Upper lobe of left lung (tissue), 6 donors: Measurements from ENCODE around the gene ANO6. TPM values are rescaled to one million over a fixed set of nuclear protein-coding genes. Genes with fewer than 3 reads are reported as not detected.
"Not testable (repeated sequence)": the region's sequence is repeated elsewhere in the genome, so short reads cannot be mapped to it uniquely, and the experiment has no call there.

Source experiments
- ATAC-seq, 2 donors: fragments of 200-7000 bp; cut with Tn5 transposase; one replicate each; pipeline ENCODE4 v1.9.1; 2022; ENCODE audit warnings: mild to moderate bottlenecking in 2 of 2, moderate library complexity in 2 of 2; ENCODE audit not compliant: low FRiP score in 2 of 2
- DNase-seq, 2 donors: peaks; one replicate each; pipeline ENCODE4 v3.0.0-alpha.2; 2019 to 2020
- H3K27ac ChIP-seq, 4 donors: fragments of 200-600 bp; sonication (generic); one replicate each; pipeline ENCODE4 v1.5.1; 2016 to 2019
- H3K27me3 ChIP-seq, 4 donors: fragments of 200-600 bp; sonication (generic); one replicate each; pipeline ENCODE4 v1.5.1; 2017 to 2019
- H3K36me3 ChIP-seq, 4 donors: fragments of 200-600 bp; sonication (generic); one replicate each; pipeline ENCODE4 v1.5.1; 2016 to 2019
- H3K4me1 ChIP-seq, 4 donors: fragments of 200-600 bp; sonication (generic); one replicate each; pipeline ENCODE4 v1.5.1; 2018 to 2019
- H3K4me3 ChIP-seq, 4 donors: fragments of 200-600 bp; sonication (generic); one replicate each; pipeline ENCODE4 v1.5.1; 2017 to 2019; ENCODE audit warnings: mild to moderate bottlenecking in 2 of 4, moderate library complexity in 1 of 4
- H3K9me3 ChIP-seq, 4 donors: fragments of 200-600 bp; sonication (generic); one replicate each; pipeline ENCODE4 v1.5.1; 2018 to 2019
- EP300 ChIP-seq, 4 donors: sonication (generic); formaldehyde crosslinking; IDR thresholded peaks; one replicate each; pipeline ENCODE4 v1.5.1; 2017; ENCODE audit warnings: antibody characterized with exemption in 4 of 4, control low read depth in 2 of 4
- POLR2A ChIP-seq, 4 donors: fragments of 450-650 bp; IDR thresholded peaks; one replicate each; pipeline ENCODE4 v1.5.1; 2016 to 2017; ENCODE audit warnings: antibody characterized with exemption in 4 of 4, mild to moderate bottlenecking in 2 of 4
- POLR2AphosphoS5 ChIP-seq, 2 donors: sonication (generic); formaldehyde crosslinking; IDR thresholded peaks; one replicate each; pipeline ENCODE4 v1.5.1; 2017; ENCODE audit warnings: antibody characterized with exemption in 2 of 2
- WGBS, 2 donors: methylation state at CpG; one replicate each; pipeline ENCODE4 v1.1.5; 2017 to 2018; 5-methylcytosine and 5-hydroxymethylcytosine counted together
- total RNA-seq, 6 donors: library from RNA; depleted of rRNA in 4 of 6; stranded (reverse); fragments of >200 nt in 4 of 6; gene quantifications; one replicate each; pipeline versions ENCODE4 v1.1.0 to v1.2.1, GENCODE V29; 2016 to 2021
- TF ChIP-seq, protein P1 (sequence below), 6 experiments: fragments of 450-650 bp in 4 of 6; fragments of 200-600 bp in 2 of 6; sonication (generic) in 2 of 6; IDR thresholded peaks; one replicate each; pipeline ENCODE4 v1.5.1; 2016 to 2019; ENCODE audit warnings: antibody characterized with exemption in 6 of 6
- donor health status: DM: no; HTN: no; CAD: no; lungs with moderate emphysema.
- donor health status: DM: no; HTN: yes; CAD: no; lungs with severe emphysema.

Gene ANO6
- total RNA-seq, 6 donors from 2014 or later: 26.2 to 83.7 (median 57.9) TPM

DNA sequence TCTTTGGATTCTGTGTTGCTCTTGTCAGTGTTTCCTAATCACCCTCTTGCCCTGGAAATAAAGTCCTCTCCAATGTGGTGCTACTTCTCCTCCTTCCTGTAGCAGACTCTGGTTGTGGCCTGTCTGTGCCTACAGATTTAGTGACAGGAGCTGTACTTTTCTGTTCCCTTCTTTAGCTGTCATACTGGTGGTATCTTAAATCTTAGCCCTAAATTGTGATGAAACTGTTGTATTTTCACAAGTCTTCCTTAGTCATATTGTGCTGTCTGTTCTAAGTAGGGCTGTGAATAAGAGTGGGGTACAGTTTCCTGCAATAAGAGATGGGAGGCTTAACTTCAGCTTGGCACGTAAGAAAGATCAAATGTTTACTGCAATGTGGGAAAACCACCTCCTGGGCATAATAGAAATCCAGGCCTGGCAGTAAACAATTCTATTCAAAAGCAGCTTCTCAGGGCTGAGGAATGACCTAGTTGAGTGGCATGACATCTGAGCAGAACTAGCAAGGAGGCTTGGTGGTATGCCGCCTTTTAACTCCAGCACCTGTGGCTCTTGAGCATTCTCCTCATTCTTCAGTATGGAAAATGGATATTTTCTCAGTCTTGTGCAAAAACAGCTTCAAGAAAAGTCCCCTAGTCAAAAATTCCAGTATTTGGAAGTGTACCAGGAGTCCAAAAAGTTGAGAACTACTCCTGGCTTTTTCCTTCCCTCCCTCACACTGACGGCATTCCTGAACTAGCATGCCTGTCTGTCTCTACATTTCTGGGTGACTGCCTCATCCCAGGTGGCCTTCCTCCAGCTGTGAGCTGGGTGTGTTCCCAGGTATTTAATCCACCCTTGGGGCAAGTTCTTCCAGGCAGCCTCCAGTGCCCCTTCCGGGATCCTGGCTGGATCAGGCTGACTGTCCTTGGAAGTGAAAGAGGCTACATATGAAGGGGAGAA, 19.5 kb downstream of the ANO6 start:
- no peak for TF ChIP-seq POLR2A (IDR thresholded peaks at IDR 0.05)
- TF ChIP-seq EP300 (IDR thresholded peaks at IDR 0.05): peak in 1 of 4 donors; percentile 28
- TF ChIP-seq POLR2AphosphoS5 (IDR thresholded peaks at IDR 0.05): no peak
- TF ChIP-seq, protein P1, sequence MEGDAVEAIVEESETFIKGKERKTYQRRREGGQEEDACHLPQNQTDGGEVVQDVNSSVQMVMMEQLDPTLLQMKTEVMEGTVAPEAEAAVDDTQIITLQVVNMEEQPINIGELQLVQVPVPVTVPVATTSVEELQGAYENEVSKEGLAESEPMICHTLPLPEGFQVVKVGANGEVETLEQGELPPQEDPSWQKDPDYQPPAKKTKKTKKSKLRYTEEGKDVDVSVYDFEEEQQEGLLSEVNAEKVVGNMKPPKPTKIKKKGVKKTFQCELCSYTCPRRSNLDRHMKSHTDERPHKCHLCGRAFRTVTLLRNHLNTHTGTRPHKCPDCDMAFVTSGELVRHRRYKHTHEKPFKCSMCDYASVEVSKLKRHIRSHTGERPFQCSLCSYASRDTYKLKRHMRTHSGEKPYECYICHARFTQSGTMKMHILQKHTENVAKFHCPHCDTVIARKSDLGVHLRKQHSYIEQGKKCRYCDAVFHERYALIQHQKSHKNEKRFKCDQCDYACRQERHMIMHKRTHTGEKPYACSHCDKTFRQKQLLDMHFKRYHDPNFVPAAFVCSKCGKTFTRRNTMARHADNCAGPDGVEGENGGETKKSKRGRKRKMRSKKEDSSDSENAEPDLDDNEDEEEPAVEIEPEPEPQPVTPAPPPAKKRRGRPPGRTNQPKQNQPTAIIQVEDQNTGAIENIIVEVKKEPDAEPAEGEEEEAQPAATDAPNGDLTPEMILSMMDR (IDR thresholded peaks at IDR 0.05): no peak
- H3K27ac ChIP-seq: peak overlapping the region; percentile 75 to 90 (median 82)
- H3K4me1 ChIP-seq: peaks cover 41 to 53% (median 47%) of the 10 kb centered on the region in 4 donors
- 57 to 61% methylated on average over 4 of the region's 4 CpGs for WGBS, 2 donors
- H3K9me3 ChIP-seq: no peaks in the 10 kb centered on the region
- ATAC-seq (peak; percentile 47 to 81), DNase-seq (peak in 1 of 2 donors; percentile 45)
- H3K36me3 ChIP-seq: no peaks in the 10 kb centered on the region
- no peak overlapping the region for H3K4me3 ChIP-seq
- H3K27me3 ChIP-seq: no peaks in the 10 kb centered on the region

DNA sequence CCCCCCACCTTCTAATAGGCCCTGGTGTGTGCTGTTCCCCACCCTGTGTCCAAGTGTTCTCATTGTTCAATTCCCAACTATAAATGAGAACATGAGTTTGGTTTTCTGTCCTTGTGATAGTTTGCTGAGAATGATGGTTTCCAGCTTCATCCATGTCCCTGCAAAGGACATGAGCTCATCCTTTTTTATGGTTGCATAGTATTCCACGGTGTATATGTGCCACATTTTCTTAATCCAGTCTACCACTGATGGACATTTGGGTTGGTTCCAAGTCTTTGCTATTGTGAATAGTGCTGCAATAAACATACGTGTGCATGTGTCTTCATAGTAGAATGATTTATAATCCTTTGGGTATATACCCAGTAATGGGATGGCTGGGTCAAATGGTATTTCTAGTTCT, 20.5 kb downstream of the ANO6 start:
- Histone ChIP-seq H3K4me1 (peaks cover 38 to 47% (median 44%) of the 10 kb centered on the region in 4 donors), H3K27ac (peak overlapping the region in 3 of 4 donors; percentile 75 to 90 (median 80))
- not testable (repeated sequence) for H3K36me3 ChIP-seq, H3K4me3 ChIP-seq, ATAC-seq, H3K27me3 ChIP-seq, DNase-seq, H3K9me3 ChIP-seq
- 49 to 56% methylated on average over 2 of the region's 2 CpGs for WGBS, 2 donors

DNA sequence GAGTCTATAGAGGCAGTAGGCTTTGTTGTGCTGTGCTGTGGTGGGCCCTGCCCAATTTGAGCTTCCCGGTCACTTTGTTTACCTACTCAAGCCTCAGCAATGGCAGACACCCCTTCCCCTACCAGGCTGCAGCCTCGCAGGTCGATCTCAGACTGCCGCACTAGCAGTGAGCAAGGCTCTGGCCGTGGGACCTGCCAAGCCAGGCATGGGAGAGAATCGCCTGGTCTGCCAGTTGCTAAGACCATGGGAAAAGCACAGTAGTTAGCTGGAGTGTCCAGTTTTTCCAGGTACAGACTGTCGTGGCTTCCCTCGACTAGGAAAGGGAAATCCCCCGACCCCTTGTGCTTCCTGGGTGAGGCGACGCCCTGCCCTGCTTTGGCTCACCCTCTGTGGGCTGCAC, 26.3 kb downstream of the ANO6 start:
- Histone ChIP-seq H3K4me1 (peaks cover 5 to 16% (median 12%) of the 10 kb centered on the region in 4 donors), H3K4me3 (no peak overlapping the region), H3K36me3 (no peaks in the 10 kb centered on the region), H3K27ac (no peak overlapping the region), H3K9me3 (no peaks in the 10 kb centered on the region), H3K27me3 (no peaks in the 10 kb centered on the region)
- 81 to 94% methylated on average over 9 to 11 of the region's 11 CpGs for whole genome bisulfite sequencing, 2 donors
- ATAC-seq (no peak), DNase-seq (no peak)
- no peak for TF ChIP-seq POLR2A (IDR thresholded peaks at IDR 0.05)
- TF ChIP-seq EP300 (IDR thresholded peaks at IDR 0.05): no peak
- TF ChIP-seq, protein P1 (IDR thresholded peaks at IDR 0.05): no peak
- TF ChIP-seq POLR2AphosphoS5 (IDR thresholded peaks at IDR 0.05): no peak

DNA sequence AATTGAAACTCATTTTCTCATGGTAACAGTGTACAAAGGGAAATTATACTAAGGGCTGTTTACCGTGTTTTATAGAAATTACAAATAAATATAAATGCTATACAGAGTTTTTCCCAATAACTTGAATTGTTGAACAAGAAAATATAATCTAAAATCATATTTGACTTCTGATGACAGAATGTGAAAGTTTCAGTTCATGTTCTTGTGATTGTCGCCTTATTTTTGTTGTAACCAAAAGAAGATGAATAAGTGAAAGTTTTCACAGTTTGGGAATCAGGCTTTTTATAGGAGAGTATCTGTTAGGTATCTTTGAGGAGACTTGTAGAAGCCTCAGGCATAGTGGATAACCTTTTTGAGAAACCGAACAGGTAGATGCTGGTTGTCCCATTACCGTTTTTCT, 28.1 kb downstream of the ANO6 start:
- no peak for ATAC-seq
- TF ChIP-seq POLR2AphosphoS5 (IDR thresholded peaks at IDR 0.05) (no peak), EP300 (IDR thresholded peaks at IDR 0.05) (no peak), POLR2A (IDR thresholded peaks at IDR 0.05) (no peak)
- TF ChIP-seq, protein P1 (IDR thresholded peaks at IDR 0.05): no peak
- H3K27me3 ChIP-seq: no peaks in the 10 kb centered on the region
- no peaks in the 10 kb centered on the region for H3K9me3 ChIP-seq
- peaks cover 5 to 16% (median 12%) of the 10 kb centered on the region in 4 donors for H3K4me1 ChIP-seq
- H3K27ac ChIP-seq: peak overlapping the region; percentile 42 to 73 (median 53)
- H3K36me3 ChIP-seq: no peaks in the 10 kb centered on the region
- peak overlapping the region in 1 of 4 donors; percentile 28 for H3K4me3 ChIP-seq
- 85 to 86% methylated on average over 4 of the region's 4 CpGs for WGBS, 2 donors
- DNase-seq: no peak

DNA sequence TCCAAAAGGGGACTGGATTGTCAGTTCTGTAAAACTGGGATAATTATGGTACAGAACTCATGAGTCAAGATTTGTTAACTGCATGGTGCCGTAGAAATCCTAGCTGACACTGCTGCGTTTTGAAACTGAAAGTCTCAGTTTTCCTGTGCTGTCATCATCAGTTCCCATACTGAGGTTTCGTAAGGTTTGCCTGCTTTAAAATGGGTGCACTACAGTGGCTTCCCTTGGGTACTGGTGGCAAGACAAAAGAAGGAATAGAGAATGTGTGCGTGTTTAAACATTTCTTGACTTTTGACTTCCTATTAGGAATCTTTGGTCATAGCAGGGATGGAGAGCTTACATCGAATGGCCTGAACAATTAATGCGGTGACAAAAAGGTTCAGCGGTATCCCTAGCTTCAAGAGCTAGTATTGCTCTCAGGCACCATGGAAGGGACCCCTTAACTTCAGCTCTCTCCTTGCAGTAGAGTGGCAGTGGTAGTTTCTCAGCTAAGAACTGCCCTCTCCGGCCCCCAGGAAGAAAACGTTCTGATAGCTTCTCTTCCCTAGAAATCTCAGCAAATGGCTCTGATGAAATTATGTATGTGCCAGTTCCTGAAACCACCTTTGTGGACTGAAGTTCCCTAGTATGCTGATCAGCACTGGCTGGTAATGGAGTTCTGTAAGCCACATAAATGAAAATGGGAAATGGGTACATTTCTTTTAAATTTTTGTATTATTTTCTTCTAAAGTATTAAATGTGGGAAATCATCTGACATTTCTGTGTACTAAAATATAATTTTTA, 28.9 kb downstream of the ANO6 start:
- no peaks in the 10 kb centered on the region for H3K27me3 ChIP-seq
- DNase-seq (no peak), ATAC-seq (peak; percentile 30 to 91)
- TF ChIP-seq, protein P1 (IDR thresholded peaks at IDR 0.05): peak in 2 of 6 experiments; percentile 7 to 18
- no peak for TF ChIP-seq EP300 (IDR thresholded peaks at IDR 0.05)
- H3K27ac ChIP-seq: peak overlapping the region; percentile 42 to 73 (median 53)
- peaks cover 5 to 16% (median 12%) of the 10 kb centered on the region in 4 donors for H3K4me1 ChIP-seq
- H3K9me3 ChIP-seq: no peaks in the 10 kb centered on the region
- no peaks in the 10 kb centered on the region for H3K36me3 ChIP-seq
- peak overlapping the region in 2 of 4 donors; percentile 24 to 28 for H3K4me3 ChIP-seq
- WGBS, 2 donors: 57 to 66% methylated on average over 9 of the region's 9 CpGs
